ENCODE measurements around the gene PLXNA3.

PLXNA3 gene

DNA sequence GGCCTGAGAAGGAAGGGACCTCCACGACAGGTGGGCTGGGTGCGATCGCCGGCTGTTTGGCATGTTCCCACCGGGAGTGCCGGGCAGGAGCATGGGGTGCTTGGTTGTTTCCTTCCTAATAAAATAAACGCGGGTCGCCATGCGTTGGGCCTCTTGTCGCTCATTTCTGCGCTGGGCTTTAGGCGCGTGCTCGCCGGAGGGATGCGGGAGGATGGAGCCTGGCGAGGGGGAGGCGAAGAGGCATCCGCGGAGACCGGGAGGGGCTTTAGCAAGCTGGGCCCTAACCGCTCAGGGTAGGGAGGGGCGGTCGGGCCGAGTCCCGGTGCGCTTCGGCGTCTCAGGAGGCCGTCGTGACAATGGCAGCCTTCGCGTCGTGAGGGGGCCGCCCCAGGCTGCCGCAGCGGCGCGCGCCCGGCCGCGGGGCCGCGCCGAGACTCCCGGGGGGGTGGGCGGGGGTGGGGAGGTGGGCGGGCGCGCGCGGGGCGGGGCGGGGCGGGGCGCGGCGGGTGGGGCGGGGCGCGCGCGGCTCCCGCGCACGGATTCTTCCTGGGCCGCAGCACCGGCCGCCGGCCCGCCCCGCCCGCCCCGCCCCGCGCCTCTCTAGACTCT is 21.6 kb upstream of the PLXNA3 start:
- no peak for DNase-seq

- DNase-seq, result no peak
Measured at GRCh38 chrX:154436983-154437752, 20.9 kb upstream of the PLXNA3 start, which contains the start of gene GDI1. TSS of gene GDI1 (plus strand) at chrX:154437154. CDS start at chrX:154437255, 101 bp downstream.

DNA sequence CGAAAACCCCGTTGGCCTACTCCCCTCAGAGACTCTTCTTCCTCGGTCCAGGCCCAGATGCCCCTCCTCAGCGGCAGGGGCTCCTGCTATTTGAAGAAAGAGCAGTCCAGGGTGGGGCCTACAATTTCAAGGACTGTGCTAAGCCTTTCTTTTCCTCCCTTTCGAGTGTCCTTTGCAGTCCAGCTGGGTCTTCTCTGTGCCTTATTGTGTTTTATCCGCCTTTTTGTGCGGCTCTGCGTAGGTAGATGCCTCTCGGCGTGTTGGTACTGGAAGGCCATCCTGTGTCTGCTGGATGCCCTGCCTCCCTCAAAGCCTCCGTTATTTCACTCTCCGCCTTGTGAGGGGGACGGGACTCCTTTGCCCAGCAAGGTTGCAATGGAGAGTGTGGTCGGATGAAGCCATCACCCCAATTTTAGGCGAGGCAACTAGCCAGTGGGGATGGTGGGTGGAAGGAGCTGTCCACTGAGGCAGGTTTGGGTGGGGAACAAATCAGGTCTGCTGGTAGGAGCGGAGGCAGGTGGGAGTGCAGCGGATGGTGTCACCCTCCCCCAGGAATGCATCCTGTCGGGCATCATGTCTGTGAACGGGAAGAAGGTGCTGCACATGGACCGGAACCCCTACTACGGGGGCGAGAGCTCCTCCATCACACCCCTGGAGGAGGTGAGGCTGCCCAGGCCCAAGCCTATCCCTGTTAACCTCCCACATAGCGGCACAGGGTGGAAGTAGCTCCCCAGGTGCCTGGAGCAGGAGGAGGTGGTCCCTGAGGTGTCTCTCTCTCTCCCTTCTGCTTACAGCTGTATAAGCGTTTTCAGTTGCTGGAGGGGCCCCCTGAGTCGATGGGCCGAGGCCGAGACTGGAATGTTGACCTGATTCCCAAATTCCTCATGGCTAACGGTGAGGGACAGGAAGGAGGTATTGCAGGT is 19.8 kb upstream of the PLXNA3 start:
- no peak for DNase-seq

DNA sequence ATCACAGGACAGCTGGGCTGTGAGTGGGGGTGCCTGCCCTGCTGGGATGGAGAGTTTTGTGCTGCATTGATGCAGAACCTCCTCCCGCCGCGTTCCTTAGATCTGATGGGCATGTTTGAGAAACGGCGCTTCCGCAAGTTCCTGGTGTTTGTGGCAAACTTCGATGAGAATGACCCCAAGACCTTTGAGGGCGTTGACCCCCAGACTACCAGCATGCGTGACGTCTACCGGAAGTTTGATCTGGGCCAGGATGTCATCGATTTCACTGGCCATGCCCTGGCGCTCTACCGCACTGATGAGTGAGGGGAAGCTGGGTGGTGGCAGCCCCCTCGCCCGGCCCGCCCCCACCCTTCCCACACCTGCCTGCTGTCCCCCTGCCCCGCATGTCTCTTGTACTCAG is 18.2 kb upstream of the PLXNA3 start:
- no peak for DNase-seq

DNA sequence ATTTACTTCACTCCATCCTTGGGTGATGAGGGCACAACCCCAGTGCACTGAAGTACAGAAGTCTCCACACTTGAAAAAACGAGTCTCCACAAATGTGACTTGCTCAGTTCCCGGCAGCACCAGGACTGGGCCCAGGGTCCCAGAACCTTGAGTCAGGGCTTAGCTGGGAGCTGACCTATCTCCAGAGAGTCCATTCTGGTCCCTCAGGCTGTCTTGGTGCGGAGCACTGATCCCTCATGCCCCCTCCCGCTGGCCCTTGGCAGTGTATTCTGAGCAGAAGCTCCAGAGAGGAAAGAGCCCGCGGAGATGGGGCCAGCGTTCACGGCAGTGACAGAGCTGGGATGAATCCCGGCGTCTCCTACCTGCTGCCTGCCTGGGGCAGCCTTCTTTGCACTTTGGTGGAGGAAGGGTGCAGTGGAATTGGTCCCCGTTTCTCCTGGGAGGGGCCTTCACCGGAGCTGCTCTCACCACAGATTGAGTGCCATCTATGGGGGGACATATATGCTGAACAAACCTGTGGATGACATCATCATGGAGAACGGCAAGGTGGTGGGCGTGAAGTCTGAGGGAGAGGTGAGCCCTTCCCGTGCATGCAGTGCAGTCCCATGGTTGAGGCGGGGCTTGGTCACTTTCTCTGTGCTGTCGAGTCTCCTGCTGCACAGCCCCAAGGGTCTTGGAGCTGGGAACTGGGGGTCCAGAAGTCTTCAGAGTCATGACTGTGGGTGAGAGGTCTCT is 17.3 kb upstream of the PLXNA3 start:
- DNase-seq, result no peak

- no peak for DNase-seq
Measured at GRCh38 chrX:154441564-154441963, 16.5 kb upstream of the PLXNA3 start.

- DNase-seq, result no peak
Measured at GRCh38 chrX:154441984-154442707, 15.9 kb upstream of the PLXNA3 start.

DNA sequence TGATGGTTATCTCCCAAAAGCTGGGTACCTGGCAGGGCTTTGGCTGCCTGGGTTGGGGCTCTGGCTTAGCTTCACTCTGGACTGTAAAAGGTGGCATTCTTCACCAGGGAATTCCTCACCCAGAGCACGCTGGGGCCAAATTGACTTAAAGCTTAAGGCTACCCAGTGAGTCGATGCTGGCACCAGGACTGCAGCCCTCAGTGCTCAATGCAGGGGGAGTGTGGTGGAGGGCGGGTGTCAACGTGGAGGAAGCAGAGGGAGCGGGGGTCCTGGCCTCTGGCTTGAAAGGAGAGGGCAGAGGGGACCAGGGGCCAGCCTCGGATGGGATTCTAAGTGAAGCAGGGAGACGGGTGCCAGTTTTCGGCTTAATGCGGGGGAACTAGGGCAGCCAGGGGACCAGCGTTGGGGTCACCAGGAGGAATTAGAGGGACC is 14.6 kb upstream of the PLXNA3 start:
- no peak for DNase-seq

GRCh38 chrX:154443992-154444754 is 13.9 kb upstream of the PLXNA3 start, which contains the start of gene FAM50A:
TSS of gene FAM50A (plus strand) at chrX:154444141. CDS start at chrX:154444236, 95 bp downstream.
- DNase-seq, result peak; percentile 82

DNA sequence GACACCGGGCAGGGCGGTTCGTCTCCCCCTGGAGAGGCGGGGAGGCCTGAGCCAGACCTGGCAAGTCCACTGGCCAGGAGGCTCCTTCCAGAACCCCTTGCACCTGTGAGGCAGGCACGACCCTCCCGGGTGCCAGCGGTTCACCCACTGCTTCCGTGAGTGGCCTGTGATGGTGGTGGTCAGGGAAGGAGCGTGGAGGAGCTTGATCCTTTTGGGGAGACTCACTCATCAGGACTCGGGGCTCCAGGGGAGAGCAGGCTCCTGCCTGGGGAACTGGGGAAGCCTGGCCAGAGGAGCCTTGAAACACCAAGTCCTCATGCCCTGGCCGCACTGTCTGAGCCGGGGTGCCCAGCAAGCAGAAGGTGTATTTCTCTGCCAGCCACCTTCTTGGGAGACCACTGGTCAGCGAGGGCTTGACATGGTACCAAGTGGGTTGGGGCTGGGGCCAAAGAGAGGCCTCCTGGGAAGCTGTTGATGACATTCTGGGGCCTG is 13.3 kb upstream of the PLXNA3 start:
- DNase-seq, result no peak

GRCh38 chrX:154445776-154446175 is 12.3 kb upstream of the PLXNA3 start:
- peak; percentile 20 for DNase-seq

GRCh38 chrX:154446430-154446829 is 11.7 kb upstream of the PLXNA3 start:
- peak; percentile 8 for DNase-seq

DNA sequence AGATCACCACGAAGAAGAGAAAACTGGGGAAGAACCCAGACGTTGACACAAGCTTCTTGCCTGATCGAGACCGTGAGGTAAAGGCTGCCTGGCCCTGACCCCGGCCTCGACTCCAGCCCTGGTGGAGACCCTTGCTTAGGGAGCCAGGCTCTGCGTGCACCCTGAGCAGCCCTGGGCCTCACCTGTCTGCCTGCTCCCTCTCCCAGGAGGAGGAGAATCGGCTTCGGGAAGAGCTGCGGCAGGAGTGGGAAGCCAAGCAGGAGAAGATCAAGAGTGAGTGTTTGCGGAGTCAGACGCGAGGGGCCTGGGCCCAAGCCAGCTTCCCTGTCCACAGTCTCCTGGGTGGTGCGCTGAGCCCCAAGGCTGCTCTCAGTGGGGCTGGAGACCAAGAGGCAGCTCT is 9.6 kb upstream of the PLXNA3 start:
- DNase-seq, result no peak

DNA sequence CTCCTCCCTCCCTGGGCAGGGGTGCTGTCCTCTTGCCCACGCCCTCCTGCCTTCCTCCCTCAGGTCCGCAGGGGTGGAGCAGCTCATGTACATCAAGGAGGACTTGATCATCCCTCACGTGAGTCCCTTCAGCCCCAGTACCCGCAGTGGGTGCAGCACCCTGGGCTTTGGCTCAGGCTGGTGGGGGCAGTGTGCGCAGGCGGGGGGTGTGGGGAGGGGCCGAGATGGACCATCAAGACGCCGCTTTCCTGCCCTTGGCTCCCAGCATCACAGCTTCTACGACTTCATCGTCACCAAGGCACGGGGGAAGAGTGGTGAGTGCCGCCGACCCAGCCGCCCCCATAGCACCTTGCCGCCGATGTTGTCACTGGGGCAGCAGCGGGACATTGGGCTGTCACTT is 8.5 kb upstream of the PLXNA3 start:
- no peak for DNase-seq

- no peak for DNase-seq
Measured at GRCh38 chrX:154450312-154450711, 7.8 kb upstream of the PLXNA3 start.

GRCh38 chrX:154452823-154453222 is 5.3 kb upstream of the PLXNA3 start:
- no peak for DNase-seq

- DNase-seq, result no peak
Measured at GRCh38 chrX:154457491-154458115, 478 bp upstream of the PLXNA3 start.

DNA sequence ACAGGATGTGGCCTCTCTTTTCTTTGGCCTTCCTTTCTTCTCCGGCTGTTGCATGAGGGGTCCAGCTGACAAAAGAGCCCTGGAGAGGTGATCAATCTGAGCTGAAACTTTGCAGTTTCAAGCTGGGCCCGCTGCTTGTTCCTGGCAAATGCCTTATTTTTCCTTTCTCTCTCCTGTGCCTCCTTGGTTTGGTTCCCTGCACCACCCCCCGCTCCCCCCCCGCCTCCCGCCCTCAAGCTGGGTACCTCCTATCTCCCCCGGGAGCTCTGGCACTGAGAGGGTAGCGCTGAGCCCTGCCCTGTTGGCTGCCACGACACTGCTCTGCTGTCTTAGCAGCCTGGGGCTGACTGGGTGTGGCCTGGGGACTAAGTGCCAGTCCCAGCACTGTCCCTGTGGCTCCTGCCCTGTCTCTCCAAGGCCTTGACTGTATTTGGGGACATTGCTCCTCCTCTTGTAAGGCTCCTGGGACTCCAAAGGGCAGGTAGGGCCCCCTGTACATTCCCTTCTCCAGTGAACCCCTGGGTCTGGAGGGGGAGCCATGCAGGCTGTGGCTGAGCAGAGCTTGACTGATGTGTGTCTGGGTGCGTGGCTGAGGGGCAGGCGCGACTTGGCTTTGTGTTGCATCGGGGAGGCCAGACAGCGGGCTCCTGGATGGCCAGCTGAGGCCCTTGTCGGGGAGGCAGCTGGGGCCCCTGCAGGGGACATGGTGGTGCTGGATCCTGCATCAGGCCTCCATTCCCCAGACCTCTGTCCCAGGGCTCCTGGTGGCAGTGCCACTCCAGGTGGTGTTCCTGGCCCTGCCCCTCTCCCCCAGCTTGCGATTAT is 1.1 kb downstream of the PLXNA3 start:
- no peak for DNase-seq

GRCh38 chrX:154459832-154460231 is 1.8 kb downstream of the PLXNA3 start:
- no peak for DNase-seq

- DNase-seq, result no peak
Measured at GRCh38 chrX:154460326-154460725, 2.2 kb downstream of the PLXNA3 start.

Measured in 8988T (cell line).